ENCODE results near the gene PHACTR2.
A peak's percentile ranks its signal among the peaks of the same experiment; 100 is the strongest.
"Not testable (repeated sequence)": the region's sequence is repeated elsewhere in the genome, so short reads cannot be mapped to it uniquely, and the experiment has no call there.

PHACTR2 gene

DNA sequence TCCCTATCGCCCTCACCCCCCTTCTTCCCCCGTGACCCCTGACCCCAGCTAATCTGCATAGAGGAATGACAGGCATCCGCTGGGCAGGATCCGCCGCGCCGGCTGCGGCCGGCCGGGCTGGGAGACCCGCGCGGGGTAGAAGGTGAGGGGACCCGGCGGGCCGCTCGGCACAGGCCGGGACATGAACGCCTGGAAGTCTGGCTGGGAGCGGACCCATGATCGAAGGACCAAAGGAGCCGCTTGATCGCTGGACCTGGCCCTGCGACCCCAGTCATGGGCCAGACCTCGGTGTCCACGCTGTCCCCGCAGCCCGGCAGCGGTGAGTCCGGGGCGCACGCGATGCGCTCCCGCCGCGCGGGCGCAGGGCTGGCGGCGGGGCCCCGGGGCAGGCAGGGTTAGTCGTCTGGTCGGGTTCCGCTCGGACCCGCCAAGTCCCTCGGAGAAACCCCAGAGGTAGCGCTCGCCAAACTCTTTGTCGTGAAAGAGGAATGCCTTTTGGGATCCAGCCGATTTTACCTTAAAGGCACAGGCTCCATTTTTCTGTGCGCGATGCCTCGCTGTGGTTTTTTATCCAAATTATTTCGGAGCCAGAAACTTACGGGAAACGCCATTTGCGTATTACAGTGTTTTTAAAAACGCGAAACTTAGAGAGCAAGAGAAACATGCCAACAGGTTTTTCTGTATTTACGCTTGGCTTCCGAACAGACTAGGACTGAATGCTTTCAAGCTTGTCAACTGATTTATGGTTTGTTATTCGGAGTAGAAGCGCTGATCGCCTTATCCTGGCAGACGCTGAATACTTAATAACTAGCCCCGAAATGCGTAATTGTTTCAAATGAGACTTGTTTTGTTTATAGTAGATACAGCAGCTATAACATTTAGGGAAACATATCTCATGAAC, at the start of gene PHACTR2:
Gene PHACTR2 (plus strand): TSS at position 75 of the 901 bp plus-strand sequence. CDS start 199 bp downstream, at position 274.
- DNase-seq, result peak; percentile 59

DNA sequence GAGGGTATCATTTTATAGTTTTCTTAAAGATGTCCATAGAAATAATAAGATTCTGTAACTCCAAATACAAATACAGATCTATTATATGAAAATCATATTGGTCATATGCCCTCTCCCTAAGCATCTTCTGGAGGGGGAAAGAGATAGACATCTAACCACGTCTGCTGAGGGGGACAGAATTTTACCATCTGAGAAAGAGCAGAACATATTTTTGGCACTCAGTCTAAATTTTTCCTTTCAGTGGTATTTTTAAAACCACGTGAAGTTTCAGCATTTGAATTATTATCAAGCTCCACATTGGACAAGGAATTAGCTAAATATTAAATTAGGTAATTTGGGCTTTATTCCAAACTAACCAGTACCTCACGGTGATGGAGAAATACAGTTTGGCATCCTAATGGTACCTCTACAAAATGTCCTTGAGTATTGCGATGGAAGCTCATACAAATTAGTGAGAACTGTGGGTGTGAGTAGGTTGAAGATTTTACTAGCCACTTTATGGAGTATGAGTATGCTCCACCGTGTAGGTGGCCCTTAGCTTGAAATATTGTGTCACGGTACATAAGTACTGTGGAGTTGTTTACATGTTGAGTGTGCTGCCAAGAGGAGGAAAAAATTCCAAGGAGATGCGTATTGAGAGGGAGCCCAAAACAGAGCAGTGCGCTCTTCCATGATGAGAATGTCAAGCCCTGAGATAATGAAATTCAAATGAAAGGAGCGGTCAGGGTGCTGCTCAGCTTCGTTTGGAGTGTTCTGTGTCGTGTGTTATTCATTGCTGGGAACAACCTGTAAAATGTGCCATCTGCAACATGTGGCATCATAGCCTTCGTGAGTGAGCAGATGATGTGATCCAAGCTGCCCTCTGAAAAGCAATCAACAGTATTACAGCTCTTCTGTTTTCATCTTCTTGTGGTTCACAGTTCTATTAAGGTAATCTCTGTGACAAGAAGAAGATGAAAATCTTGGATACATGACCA, 48.4 kb upstream of the PHACTR2 start:
- DNase-seq, result no peak

DNA sequence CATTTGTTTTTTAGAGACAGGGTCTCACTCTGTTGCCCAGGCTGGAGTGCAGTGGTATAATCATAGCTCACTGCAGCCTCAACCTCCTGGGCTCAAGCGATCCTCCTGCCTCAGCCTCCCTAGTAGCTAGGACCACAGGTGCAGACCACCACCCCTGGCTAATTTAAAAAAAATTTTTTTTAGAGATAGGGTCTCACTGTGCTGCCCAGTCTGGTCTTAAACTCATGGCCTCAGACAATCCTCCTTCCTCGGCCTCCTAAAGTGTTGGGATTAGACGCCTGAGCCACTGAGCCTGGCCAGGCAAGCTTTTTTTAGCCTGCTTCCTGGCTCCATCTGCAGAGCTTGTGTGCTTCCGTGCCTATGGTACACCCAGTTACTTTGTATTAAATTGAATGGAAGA, 46.6 kb upstream of the PHACTR2 start:
- DNase-seq, result not testable (repeated sequence)

DNA sequence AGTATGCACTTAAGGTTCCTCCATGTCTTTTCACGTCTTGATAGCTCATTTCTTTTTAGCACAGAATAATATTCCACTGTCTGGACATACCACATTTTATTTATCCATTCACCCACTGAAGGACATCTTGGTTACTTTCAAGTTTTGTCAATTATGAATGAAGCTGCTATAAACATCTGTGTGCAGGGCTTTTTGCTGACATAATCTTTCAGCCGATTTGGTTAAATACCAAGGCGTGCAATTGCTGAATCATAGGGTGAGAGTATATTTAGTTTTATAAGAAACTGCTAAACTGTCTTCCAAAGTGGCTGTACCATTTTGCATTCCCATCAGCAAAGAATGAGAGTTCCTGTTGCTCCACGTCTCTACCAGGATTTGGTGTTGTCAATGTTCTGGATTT, 44.9 kb upstream of the PHACTR2 start:
- DNase-seq, result no peak

DNA sequence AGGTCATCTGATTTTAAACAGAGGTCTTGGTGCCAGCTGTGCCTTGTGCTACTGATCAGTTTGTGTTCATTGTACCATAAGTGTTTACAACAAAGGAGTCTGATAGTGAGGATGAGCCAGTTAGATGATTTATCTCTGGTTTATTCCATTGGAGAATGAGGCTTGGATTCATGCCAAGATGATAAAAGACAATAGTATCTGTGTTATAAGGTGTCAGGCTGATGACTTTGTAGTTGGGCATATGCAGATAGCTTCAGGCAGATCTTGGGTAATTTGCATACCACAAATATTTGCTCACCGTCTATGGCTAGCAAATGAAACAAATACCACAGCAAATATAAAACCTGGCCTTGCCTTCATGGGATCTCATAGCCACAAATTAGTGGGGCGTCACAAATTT, 43.3 kb upstream of the PHACTR2 start:
- no peak for DNase-seq

DNA sequence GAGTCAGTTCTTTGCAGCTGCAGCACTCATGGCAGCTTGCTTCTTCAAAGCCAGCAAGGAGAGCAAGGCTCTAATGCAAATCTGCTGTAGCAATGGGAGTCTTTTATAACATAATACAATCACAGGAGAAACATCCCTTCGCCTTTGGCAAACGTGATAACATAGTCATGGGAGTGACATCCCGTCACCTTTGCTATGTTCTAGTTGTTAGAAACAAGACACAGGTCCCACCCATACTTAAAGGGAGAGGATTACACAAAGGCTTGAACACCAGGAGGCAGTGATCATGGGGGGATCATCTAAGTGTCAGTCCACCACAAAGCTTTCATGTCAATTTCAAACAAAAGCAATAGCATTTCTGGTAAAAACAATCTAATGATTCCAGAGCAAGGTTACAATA, 40.1 kb upstream of the PHACTR2 start:
- DNase-seq, result no peak

DNA sequence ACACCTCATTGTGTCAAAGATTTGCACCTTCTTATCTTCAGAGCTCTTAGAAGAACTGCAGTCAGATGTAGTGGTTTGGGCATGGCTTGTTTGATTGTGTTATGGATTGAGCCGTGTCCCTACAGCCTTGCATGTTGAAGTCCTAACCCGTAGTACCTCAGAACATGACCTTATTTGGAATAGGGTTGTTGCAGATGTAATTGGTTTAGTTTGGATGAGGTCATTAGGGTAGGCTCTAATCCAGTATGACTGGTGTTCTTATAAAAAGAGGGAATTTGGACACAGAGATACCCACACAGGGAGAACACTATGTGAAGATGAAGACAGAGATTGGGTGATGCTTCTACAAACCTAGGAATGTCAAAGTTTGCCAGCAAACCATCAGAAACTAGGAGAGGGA, 35.4 kb upstream of the PHACTR2 start:
- no peak for DNase-seq

DNA sequence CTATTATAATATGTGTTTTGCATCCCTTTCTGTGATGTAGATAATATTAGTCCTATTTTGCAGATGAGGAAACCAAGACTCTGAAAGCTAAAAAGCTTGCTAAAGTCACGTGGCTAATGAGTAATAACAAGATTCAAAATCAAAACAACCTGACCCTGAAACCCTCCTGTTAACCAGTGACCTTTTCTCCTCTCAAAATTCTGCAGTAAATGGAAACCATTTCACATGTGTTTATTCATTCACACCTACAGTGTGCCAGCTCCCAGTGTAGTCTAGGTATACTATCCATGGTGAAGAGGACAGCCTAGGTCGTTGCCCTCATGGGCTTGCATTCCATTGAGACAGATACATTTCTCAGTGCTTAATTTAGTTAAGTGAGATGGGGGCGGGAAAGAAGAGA, 30.6 kb upstream of the PHACTR2 start:
- no peak for DNase-seq

DNA sequence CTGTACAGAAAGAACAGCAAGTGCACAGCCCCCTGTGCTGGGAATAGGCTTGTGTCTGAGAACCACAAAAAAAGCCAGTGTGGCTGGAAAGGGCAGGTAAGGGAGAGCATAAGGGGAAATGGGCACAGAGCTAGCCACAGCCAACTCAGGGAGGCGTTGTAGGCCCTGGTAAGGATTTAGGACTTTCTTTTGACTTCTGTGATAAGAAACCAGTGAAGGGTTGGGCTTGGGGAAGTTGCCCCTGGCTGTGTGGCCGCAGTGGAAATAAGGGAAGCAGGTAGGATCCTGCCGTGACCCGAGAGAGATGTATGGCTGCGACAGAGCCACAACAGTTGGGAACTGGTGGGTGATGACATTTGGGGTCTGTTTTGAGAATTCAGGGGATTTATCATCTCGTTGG, 30.0 kb upstream of the PHACTR2 start:
- DNase-seq, result no peak

DNA sequence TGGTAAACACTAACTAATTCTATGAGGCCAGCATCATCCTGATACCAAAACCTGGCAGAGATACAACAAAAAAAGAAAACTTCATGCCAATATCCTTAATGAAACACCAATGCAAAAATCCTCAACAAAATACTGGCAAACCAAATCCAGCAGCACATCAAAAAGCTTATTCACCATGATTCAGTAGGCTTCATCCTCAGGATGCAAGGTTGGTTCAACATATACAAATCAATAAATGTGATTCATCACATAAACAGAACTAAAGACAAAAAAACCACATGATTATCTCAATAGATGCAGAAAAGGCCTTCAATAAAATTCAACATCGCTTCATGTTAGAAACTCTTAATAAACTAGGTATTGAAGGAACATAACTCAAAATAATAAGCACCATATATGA, 28.4 kb upstream of the PHACTR2 start:
- DNase-seq, result not testable (repeated sequence)

DNA sequence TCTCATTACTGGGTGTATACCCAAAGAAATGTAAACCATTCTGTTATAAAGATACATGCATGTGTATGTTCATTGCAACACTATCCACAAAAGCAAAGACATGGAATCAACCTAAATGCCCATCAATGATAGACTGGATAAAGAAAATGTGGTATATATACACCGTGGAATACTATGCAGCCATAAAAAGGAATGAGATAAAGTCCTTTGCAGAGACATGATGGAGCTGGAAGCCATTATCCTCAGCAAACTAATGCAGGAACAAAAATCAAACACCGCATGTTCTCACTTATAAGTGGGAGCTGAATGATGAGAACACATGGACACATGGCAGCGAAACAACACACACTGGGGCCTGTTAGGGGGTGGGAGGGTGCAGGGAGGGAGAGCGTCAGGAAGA, 26.4 kb upstream of the PHACTR2 start:
- DNase-seq, result not testable (repeated sequence)

DNA sequence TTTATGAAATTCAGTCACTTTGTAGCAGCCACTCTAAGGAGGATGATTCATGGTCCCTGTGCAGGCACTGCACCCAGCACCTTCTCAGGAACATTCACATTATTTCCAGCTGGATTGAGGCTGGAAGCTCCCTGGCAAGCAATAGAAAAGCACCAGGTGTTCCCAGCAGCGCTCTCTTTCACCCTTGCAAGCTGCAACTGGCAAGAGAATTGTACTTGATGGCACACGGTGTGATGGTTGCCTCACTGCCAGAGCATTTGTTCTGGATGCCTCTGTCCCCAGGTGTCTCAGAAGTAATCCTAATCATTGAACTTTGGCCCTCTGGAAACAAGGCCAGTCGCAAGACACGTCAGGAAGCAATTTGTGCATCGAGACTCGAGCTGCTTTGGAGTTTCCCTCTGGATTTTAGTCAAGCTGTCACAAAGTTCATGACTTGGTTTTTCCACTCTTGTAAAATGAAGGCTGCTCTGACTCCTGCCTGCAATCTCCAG, 24.9 kb upstream of the PHACTR2 start:
- no peak for DNase-seq

DNA sequence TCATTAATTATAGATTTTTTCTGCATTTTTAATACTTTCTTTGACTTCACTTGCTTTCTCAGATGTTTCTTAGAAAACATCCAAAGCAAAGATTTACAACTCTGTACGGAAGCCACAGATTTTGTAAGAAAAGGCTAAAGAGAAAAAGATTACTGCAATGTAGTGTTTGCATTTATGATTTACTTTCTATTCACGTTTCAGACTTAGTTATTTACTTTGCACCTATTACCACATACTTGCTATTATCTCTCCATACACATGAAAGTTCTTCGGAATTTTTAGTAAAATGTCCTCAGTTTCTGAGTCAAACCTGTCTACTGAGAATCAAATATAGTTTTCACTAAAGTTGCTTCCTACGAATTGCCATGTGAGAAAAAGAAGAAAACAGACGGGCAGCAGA, 22.2 kb upstream of the PHACTR2 start:
- no peak for DNase-seq

DNA sequence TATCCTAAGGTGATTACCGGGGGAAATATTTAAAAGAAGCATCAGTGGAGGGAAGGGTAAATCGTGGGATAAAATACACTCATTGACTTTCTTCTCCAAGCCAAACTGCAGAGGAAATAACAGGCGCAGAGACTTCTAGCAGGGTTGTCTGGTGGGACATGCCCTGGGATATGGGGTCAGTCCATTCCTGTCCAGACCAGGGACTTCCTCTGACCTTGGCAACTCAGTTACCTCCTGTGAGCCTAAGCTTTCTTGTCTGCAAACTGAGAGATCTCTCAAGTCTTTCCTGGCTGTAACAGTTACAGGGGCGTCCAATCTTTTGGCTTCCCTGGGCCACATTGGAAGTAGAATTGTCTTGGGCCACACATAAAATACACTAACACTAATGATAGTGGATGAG, 21.7 kb upstream of the PHACTR2 start:
- no peak for DNase-seq

DNA sequence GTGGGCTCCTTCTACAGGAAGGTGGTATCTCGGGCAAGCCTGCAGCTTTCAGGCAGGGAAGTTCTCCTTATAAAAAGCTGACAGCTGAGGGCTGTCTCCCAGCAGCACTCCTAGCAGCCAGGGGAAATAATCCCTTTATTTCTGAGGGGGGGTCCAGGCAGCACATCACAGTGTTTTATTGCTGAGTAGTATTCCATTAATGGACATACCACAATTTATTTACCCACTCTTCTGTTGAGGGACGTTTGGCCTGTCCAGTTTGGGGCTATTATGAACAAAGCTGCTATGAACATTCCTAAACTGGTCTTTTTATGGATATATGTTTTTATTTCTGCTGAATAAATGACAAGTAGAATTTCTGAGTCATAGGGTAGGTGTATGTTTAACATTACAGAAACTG, 20.0 kb upstream of the PHACTR2 start:
- DNase-seq, result no peak

DNA sequence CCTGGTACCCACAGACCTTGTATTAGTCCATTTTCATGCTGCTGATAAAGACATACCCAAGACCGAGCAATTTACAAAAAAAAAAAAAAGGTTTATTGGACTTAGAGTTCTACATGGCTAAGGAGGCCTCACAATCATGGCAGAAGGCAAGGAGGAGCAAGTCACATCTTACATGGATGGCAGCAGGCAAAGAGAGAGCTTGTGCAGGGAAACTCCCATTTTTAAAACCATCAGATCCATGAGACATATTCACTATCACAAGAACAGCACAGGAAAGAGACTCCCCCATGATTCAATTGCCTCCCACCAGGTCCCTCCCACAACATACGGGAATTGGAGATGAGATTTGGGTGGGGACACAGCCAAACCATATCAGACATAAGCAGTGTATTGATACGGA, 17.6 kb upstream of the PHACTR2 start:
- DNase-seq, result not testable (repeated sequence)

DNA sequence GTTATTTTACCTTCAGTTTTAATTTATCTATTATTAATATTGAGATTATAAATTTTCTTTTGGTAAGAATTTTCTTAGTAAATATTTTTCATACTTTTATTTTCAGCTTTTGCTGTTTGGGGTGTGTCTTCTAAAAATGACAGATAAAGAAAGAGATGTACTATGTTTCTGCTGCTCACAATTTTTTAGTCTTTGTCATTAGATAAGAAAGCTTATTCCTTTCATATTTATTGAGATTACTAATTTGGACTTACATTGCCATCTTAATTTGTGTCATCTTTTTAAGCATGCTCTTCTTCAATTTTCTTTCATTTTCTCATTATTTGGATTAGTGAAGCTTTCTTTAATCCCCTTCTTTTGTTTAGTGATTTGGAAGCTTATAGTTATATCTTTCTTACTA, 13.6 kb upstream of the PHACTR2 start:
- no peak for DNase-seq

DNA sequence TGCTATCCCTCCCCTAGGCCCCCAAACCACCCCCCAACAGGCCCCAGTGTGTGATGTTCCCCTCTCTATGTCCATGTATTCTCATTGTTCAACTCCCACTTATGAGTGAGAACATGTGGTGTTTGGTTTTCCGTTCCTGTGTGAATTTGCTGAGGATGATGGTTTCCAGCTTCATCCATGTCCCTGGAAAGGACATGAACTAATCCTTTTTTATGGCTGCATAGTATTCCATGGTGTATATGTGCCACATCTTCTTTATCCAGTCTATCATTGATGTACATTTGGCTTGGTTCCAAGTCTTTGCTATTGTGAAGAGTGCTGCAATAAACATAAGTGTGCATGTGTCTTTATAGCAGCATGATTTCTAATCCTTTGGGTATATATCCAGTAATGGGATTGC, 11.8 kb upstream of the PHACTR2 start:
- DNase-seq, result not testable (repeated sequence)

DNA sequence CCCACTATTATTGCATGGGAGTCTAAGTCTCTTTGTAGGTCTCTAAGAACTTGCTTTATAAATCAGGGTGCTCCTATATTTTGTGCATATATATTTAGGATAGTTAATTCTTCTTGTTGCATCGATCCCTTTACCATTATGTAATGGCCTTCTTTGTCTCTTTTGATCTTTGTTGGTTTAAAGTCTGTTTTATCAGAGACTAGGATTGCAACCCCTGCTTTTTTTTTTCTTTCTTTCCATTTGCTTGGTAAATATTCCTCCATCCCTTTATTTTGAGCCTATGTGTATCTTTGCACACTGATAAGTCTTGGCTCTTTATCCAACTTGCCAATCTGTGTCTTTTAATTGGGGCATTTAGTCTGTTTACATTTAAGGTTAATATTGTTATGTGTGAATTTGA, 8.3 kb upstream of the PHACTR2 start:
- DNase-seq, result not testable (repeated sequence)

DNA sequence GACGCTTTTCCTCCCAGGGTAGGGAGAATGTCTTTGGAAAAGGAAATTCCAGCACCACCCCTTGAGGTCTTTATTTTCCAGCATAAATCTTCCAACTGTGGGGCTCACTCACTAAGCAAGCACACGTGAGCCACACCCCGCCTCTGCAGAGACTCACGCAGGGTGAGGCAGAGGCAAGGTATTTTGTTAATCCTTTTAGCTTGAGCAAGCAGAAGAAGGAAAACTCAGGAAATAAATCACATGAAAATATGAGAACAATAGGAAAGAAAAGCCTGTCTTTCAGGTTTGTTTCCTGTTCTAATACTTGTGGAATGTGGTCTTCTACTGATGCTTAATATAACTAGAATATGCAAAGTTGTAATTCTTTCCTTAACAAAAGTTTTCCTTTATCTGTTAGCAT, 4.1 kb upstream of the PHACTR2 start:
- DNase-seq, result no peak

DNA sequence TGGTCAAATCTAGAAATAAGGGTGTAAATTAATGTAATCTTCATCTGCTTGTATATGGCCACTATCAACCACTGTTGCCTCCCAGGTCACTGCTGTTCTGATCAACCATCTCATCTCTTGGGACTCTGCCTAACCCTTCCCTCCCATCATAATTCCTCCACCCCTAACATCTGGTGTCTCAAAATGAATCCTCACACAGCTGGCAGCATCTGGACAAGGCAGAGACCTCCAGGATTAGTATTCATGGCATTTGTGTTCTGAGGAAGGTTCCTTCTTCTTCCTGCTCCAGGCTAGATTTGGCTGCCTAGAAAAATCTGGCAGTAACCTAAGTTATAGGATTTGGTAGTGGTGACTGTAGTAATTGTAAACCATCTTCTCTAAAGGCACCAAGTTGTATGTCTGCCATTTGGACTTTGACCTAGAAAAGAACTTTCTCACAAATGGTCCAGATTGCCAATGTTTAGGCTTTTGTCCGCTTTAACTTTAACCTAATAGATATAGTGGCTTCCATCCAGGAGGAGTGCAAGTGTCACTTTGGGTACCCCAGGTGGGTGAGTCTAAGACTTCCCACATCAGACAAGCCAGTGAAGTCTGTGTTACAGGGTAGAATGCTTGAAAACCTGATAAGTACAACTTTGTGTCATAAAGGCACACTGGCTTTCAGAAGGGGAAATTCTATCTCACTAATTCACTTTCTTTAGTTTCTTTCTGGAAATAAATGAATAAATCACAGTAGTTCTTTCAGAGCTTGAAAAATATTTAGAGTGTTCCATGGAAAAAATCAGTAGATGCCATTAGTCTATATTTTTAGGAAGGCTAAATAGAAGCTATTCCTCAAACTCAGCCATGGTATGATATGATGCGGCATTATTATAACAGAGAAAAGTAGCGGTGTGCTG, 3.0 kb upstream of the PHACTR2 start:
- DNase-seq, result no peak

DNA sequence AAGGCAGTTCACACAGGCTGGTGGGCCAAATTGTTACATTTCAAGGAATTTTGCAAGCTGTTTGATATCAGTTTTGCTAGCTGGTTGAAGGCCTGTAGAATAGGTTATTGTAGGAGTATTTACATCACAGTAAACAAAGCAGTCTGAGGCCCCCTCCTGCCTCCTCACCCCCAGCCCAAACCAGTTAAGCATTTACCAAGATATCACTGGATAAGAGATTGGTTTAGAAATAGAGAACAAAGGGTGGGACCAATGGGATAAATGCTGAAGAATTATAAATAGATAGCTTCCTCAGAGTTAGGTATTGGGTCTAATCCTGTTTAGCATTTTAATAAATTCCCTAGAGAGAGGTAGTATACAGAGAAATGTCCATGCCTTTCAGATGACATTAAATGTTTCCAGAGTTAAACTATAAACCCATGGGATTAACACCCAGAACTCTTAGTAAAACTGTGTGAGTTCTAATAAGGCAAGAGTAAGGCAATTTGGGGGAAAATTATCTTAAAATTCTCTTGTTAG, 2.3 kb upstream of the PHACTR2 start:
- DNase-seq, result no peak

Data from CD4-positive, alpha-beta T cell treated with Interleukin-17A for 1 hour (primary cell).